ENCODE data around the gene JARID2.

GRCh38 chr6:15324427-15324985 lies 78.6 kb downstream of the JARID2 start:
- TF ChIP-seq CTCF (IDR thresholded peaks at IDR 0.05) (no peak), POLR2AphosphoS5 (IDR thresholded peaks at IDR 0.05; ENCODE audit: low read depth, low read length) (no peak), REST (IDR thresholded peaks at IDR 0.05; ENCODE audit: insufficient read depth in 1 of 2, low read depth in 2 of 2, low read length in 1 of 2) (no peak)
